Colonic mucosa (tissue), 4 donors: ENCODE measurements around the gene GFOD2. TPM values are rescaled to one million over a fixed set of nuclear protein-coding genes. Genes with fewer than 3 reads are reported as not detected.

ENCODE experiments used
- DNase-seq: peaks from one replicate; pipeline ENCODE4 v3.0.0-alpha.2; 2020
- H3K27ac ChIP-seq: fragments of 200-600 bp; one replicate; pipeline ENCODE4 v1.8.0; 2021
- H3K27me3 ChIP-seq: fragments of 200-600 bp; one replicate; pipeline ENCODE4 v1.8.0; 2021
- H3K36me3 ChIP-seq: fragments of 200-600 bp; one replicate; pipeline ENCODE4 v1.8.0; 2021
- H3K4me1 ChIP-seq: fragments of 200-600 bp; one replicate; pipeline ENCODE4 v1.8.0; 2021; ENCODE audit warnings: mild to moderate bottlenecking
- H3K4me3 ChIP-seq: fragments of 200-600 bp; one replicate; pipeline ENCODE4 v1.8.0; 2021
- H3K9ac ChIP-seq, 2 donors: one replicate each; pipeline ENCODE4 v1.7.0; 2013; ENCODE audit warnings: control low read depth in 2 of 2, low read depth in 2 of 2, low read length in 2 of 2
- H3K9me3 ChIP-seq: fragments of 200-600 bp; one replicate; pipeline ENCODE4 v1.8.0; 2021
- CTCF ChIP-seq: fragments of 200-600 bp; IDR thresholded peaks from one replicate; pipeline ENCODE4 v1.8.0; 2022; ENCODE audit warnings: antibody characterized with exemption, mild to moderate bottlenecking
- intact Hi-C: fragments of 100-400 bp; cut with DNase I; formaldehyde crosslinking; loops from one replicate; pipeline ENCODE4 v1.14.1; 2022
- total RNA-seq, 2 donors: library from RNA; stranded (reverse); fragmentation: NEBNext Ultra II Directional in 1 of 2; extraction: Animal tissue kit (Norgen Biotek cat#: 25700) in 1 of 2; gene quantifications; one replicate each; pipeline ENCODE4 v1.2.1, GENCODE V29; 2021
- donor health status: healthy.
- donor health status: DM: no; HTN: no; CAD: no.
- donor health status: DM: no; HTN: no; CAD: no.

GFOD2 gene
- total RNA-seq, 2 donors from 2014 or later = 22.1 to 33.8 TPM

- TF ChIP-seq CTCF = no peak
- Histone ChIP-seq H3K4me3 (peak within 1 kb of the TSS; percentile 90), H3K9me3 (no peaks in the 10 kb centered on the region), H3K27ac (peak within 1 kb of the TSS; percentile 90), H3K9ac (peak within 1 kb of the TSS; percentile 86 to 90), H3K27me3 (no peaks in the 10 kb centered on the region), H3K4me1 (peaks cover 12% of the 10 kb centered on the region), H3K36me3 (no peaks in the 10 kb centered on the region)
- intact Hi-C loops = loop anchor here (10.0 kb wide), 1 partner anchor 136 kb away; the partner anchor contains the start of gene RIPOR1
- peak; percentile 95 for DNase-seq
These were observed 58.5 kb downstream of the GFOD2 start, which contains the start of gene PARD6A for GRCh38 chr16:67660564-67661028. Gene PARD6A, plus strand, starts transcription at chr16:67660960. Its CDS starts 79 bp downstream, at chr16:67661039.

- intact Hi-C loops = loop anchor here (10.0 kb wide), 2 partner anchors 115 to 135 kb away; partner anchors contain the start of gene RIPOR1
- H3K4me1 ChIP-seq = peaks cover 12% of the 10 kb centered on the region
- H3K4me3 ChIP-seq = peak within 1 kb of the TSS; percentile 90
- no peaks in the 10 kb centered on the region for H3K9me3 ChIP-seq
- TF ChIP-seq CTCF = no peak
- H3K36me3 ChIP-seq = no peaks in the 10 kb centered on the region
- H3K27ac ChIP-seq = peak within 1 kb of the TSS; percentile 90
- DNase-seq = peak; percentile 95
- H3K9ac ChIP-seq = peak within 1 kb of the TSS; percentile 86 to 90
- H3K27me3 ChIP-seq = peaks cover 3% of the 10 kb centered on the region
These were observed 59.2 kb downstream of the GFOD2 start, which contains the start of gene ACD for GRCh38 chr16:67659675-67660563. Gene ACD, minus strand, starts transcription at chr16:67660260. Its CDS starts 40 bp downstream, at chr16:67660220.

- no peak for DNase-seq
- no peak for TF ChIP-seq CTCF
- H3K4me1 ChIP-seq = peaks cover 12% of the 10 kb centered on the region
- peak overlapping the region; percentile 90 for H3K4me3 ChIP-seq
- no peaks in the 10 kb centered on the region for H3K36me3 ChIP-seq
- H3K27me3 ChIP-seq = peaks cover 12% of the 10 kb centered on the region
- H3K9me3 ChIP-seq = no peaks in the 10 kb centered on the region
- peak overlapping the region; percentile 62 to 90 for H3K9ac ChIP-seq
- no peak overlapping the region for H3K27ac ChIP-seq
- intact Hi-C loops = loop anchor here (10.0 kb wide), 1 partner anchor 114 kb away; no protein-coding TSS in a partner anchor
These were observed 60.1 kb downstream of the GFOD2 start for GRCh38 chr16:67658849-67659674.

GRCh38 chr16:67657751-67658518 is 61.2 kb downstream of the GFOD2 start:
- Histone ChIP-seq H3K36me3 (no peaks in the 10 kb centered on the region), H3K4me1 (peaks cover 12% of the 10 kb centered on the region), H3K27me3 (peaks cover 21% of the 10 kb centered on the region), H3K4me3 (no peak overlapping the region), H3K9me3 (no peaks in the 10 kb centered on the region), H3K27ac (no peak overlapping the region), H3K9ac (no peak overlapping the region)
- TF ChIP-seq CTCF = no peak
- intact Hi-C loops = loop anchor here (10.0 kb wide), 1 partner anchor 113 kb away; no protein-coding TSS in a partner anchor
- DNase-seq = no peak
